HG03439 (cell line): ENCODE data around the gene TNFRSF13B.
"Not testable (repeated sequence)": the region's sequence is repeated elsewhere in the genome, so short reads cannot be mapped to it uniquely, and the experiment has no call there.

Source experiments
- ATAC-seq: cut with Tn5 transposase; IDR thresholded peaks from one replicate; pipeline ENCODE4 v1.9.1; 2021; ENCODE audit warnings: mild to moderate bottlenecking, moderate library complexity; ENCODE audit not compliant: unreplicated experiment

The TNFRSF13B gene

GRCh38 chr17:16913463-16913862, 58.5 kb downstream of the TNFRSF13B start:
- no peak for ATAC-seq

- ATAC-seq, result no peak
These were observed 59.6 kb downstream of the TNFRSF13B start for GRCh38 chr17:16912021-16912962.

GRCh38 chr17:16911141-16911937, 60.6 kb downstream of the TNFRSF13B start:
- ATAC-seq, result no peak

GRCh38 chr17:16910341-16910740, 61.6 kb downstream of the TNFRSF13B start:
- ATAC-seq, result no peak

- no peak for ATAC-seq
These were observed 62.3 kb downstream of the TNFRSF13B start for GRCh38 chr17:16909472-16910246.

GRCh38 chr17:16908273-16908672, 63.6 kb downstream of the TNFRSF13B start:
- ATAC-seq, result no peak

- ATAC-seq, result no peak
These were observed 65.2 kb downstream of the TNFRSF13B start for GRCh38 chr17:16906680-16907079.

GRCh38 chr17:16905593-16906191, 66.2 kb downstream of the TNFRSF13B start:
- no peak for ATAC-seq

- not testable (repeated sequence) for ATAC-seq
These were observed 68.8 kb downstream of the TNFRSF13B start for GRCh38 chr17:16903070-16903469.

- ATAC-seq, result no peak
These were observed 71.5 kb downstream of the TNFRSF13B start for GRCh38 chr17:16900288-16900882.

- ATAC-seq, result not testable (repeated sequence)
These were observed 74.6 kb downstream of the TNFRSF13B start for GRCh38 chr17:16897211-16897896.

- ATAC-seq, result not testable (repeated sequence)
These were observed 75.7 kb downstream of the TNFRSF13B start for GRCh38 chr17:16896235-16896634.

GRCh38 chr17:16893527-16893926, 78.4 kb downstream of the TNFRSF13B start:
- ATAC-seq, result not testable (repeated sequence)

GRCh38 chr17:16892876-16893454, 79.0 kb downstream of the TNFRSF13B start:
- ATAC-seq, result not testable (repeated sequence)

- no peak for ATAC-seq
These were observed 82.8 kb downstream of the TNFRSF13B start for GRCh38 chr17:16889088-16889465.
